H1 (cell line): ENCODE data around the gene SECISBP2L. TPM values are rescaled to one million over a fixed set of nuclear protein-coding genes. Genes with fewer than 3 reads are reported as not detected.
"Not testable (repeated sequence)": the region's sequence is repeated elsewhere in the genome, so short reads cannot be mapped to it uniquely, and the experiment has no call there.

Source experiments
- CTCF ChIA-PET: fragments of 300-600 bp; sonication (Branson Sonifier 250); formaldehyde crosslinking; loops from one replicate; lab custom pipeline; 2021; ENCODE audit not compliant: partially characterized antibody; lab: Charles Lee
- POLR2A ChIA-PET: fragments of 300-600 bp; sonication (Branson Sonifier 250); formaldehyde crosslinking; loops from one replicate; lab custom pipeline; 2021; ENCODE audit warnings: inconsistent platforms; ENCODE audit not compliant: partially characterized antibody; lab: Charles Lee
- DNase-seq, 2 experiments: peaks; one replicate each; pipeline versions ENCODE4 v3.0.0 to v3.0.0-alpha.2; 2010 to 2022; ENCODE audit warnings: low spot score in 2 of 2, low read depth in 1 of 2, mixed read lengths in 1 of 2
- FAIRE-seq: peaks from 2 replicates; lab custom pipeline; 2011; peaks lifted over from hg19 to GRCh38; lab: Jason Lieb, UNC
- H2AFZ ChIP-seq: 2 replicates; pipeline ENCODE4 v1.8.1; 2012; ENCODE audit warnings: low read length, inconsistent platforms
- H2AK5ac ChIP-seq: 2 replicates; pipeline ENCODE4 v1.6.1; 2013; ENCODE audit warnings: low read depth, low read length
- H2BK120ac ChIP-seq: replicated peaks from 2 replicates; pipeline ENCODE3; 2013; ENCODE audit warnings: low read depth, low read length, inconsistent platforms
- H2BK12ac ChIP-seq: 2 replicates; pipeline ENCODE4 v1.6.1; 2013; ENCODE audit warnings: low read depth, low read length
- H2BK15ac ChIP-seq: 2 replicates; pipeline ENCODE4 v1.6.1; 2013; ENCODE audit warnings: low read length
- H2BK20ac ChIP-seq: 2 replicates; pipeline ENCODE4 v1.6.1; 2013; ENCODE audit warnings: low read length
- H2BK5ac ChIP-seq: 2 replicates; pipeline ENCODE4 v1.6.1; 2013; ENCODE audit warnings: low read depth, low read length
- H3K14ac ChIP-seq: 2 replicates; pipeline ENCODE4 v1.6.1; 2013; ENCODE audit warnings: inconsistent platforms; ENCODE audit not compliant: insufficient read length
- H3K18ac ChIP-seq: 2 replicates; pipeline ENCODE4 v1.6.1; 2013; ENCODE audit warnings: low read length; ENCODE audit errors: extremely low read depth
- H3K23ac ChIP-seq: 2 replicates; pipeline ENCODE4 v1.6.1; 2013; ENCODE audit warnings: inconsistent platforms; ENCODE audit not compliant: insufficient read length
- H3K23me2 ChIP-seq: 2 replicates; pipeline ENCODE4 v1.6.1; 2013; ENCODE audit warnings: low read depth, low read length
- H3K27ac ChIP-seq: 2 replicates; pipeline ENCODE4 v1.6.1; 2011; ENCODE audit warnings: low read depth, low read length, inconsistent platforms
- H3K27me3 ChIP-seq, 4 experiments: replicated peaks in 1 of 4; 1 replicate in 1 of 4; 2 replicates in 3 of 4; pipeline versions ENCODE4 v1.6.1 to v1.8.1; 2011 to 2013; ENCODE audit warnings: low read length in 3 of 4, mild to moderate bottlenecking in 3 of 4, inconsistent platforms in 2 of 4, mixed read lengths in 2 of 4, moderate library complexity in 1 of 4; ENCODE audit not compliant: control insufficient read depth in 3 of 4, insufficient read depth in 3 of 4; ENCODE audit errors: extremely low read depth in 1 of 4
- H3K36me3 ChIP-seq, 4 experiments: 2 replicates each; pipeline versions ENCODE4 v1.6.1 to v1.8.1; 2011 to 2013; ENCODE audit warnings: mild to moderate bottlenecking in 4 of 4, low read length in 3 of 4, moderate library complexity in 2 of 4, control low read depth in 1 of 4, inconsistent platforms in 1 of 4; ENCODE audit not compliant: insufficient read depth in 4 of 4, control insufficient read depth in 2 of 4
- H3K4ac ChIP-seq: replicated peaks from 2 replicates; pipeline ENCODE3; 2013; ENCODE audit warnings: low read length, low read depth, mixed read lengths, inconsistent platforms; ENCODE audit not compliant: insufficient read length
- H3K4me1 ChIP-seq, 4 experiments: replicated peaks in 1 of 4; 1 replicate in 1 of 4; 2 replicates in 3 of 4; pipeline versions ENCODE4 v1.6.1 to v1.8.1; 2011 to 2013; ENCODE audit warnings: low read length in 3 of 4, inconsistent platforms in 2 of 4, mixed read lengths in 1 of 4; ENCODE audit not compliant: insufficient read depth in 4 of 4, control insufficient read depth in 3 of 4
- H3K4me2 ChIP-seq, 2 experiments: 2 replicates each; pipeline versions ENCODE4 v1.6.1 to v1.8.1; 2011 to 2013; ENCODE audit warnings: low read depth in 2 of 2, low read length in 2 of 2, control low read depth in 1 of 2, inconsistent platforms in 1 of 2, mild to moderate bottlenecking in 1 of 2; ENCODE audit not compliant: insufficient read depth in 1 of 2
- H3K4me3 ChIP-seq, 4 experiments: fragments of 200-600, 300-600 bp in 1 of 4; sonication (generic), shearing (Covaris generic), sonication (Bioruptor Twin) in 1 of 4; 2 replicates each; pipeline versions ENCODE4 v1.5.1 to v1.8.1; 2011 to 2016; ENCODE audit warnings: low read length in 4 of 4, low read depth in 3 of 4, control low read depth in 2 of 4, inconsistent platforms in 2 of 4, mild to moderate bottlenecking in 2 of 4, mixed read lengths in 1 of 4, moderate library complexity in 1 of 4; ENCODE audit not compliant: insufficient read depth in 2 of 4; ENCODE audit errors: extremely low read depth in 1 of 4
- H3K56ac ChIP-seq: replicated peaks from 2 replicates; pipeline ENCODE3; 2013; ENCODE audit warnings: low read depth, mild to moderate bottlenecking, mixed read lengths, low read length, inconsistent platforms; ENCODE audit not compliant: insufficient read length
- H3K79me1 ChIP-seq: 2 replicates; pipeline ENCODE4 v1.6.1; 2013; ENCODE audit warnings: low read depth, low read length, control low read depth
- H3K79me2 ChIP-seq, 2 experiments: 2 replicates each; pipeline versions ENCODE4 v1.6.1 to v1.8.1; 2012 to 2013; ENCODE audit warnings: low read length in 2 of 2, mild to moderate bottlenecking in 2 of 2, inconsistent platforms in 1 of 2; ENCODE audit not compliant: insufficient read depth in 2 of 2, control insufficient read depth in 1 of 2
- H3K9ac ChIP-seq, 4 experiments: replicated peaks in 1 of 4; 1 replicate in 1 of 4; 2 replicates in 3 of 4; pipeline versions ENCODE4 v1.6.1 to v1.8.1; 2011 to 2013; ENCODE audit warnings: low read depth in 3 of 4, low read length in 3 of 4, control low read depth in 2 of 4, mild to moderate bottlenecking in 2 of 4, moderate library complexity in 2 of 4, inconsistent platforms in 1 of 4; ENCODE audit errors: extremely low read depth in 1 of 4
- H3K9me3 ChIP-seq, 2 experiments: 2 replicates each; pipeline versions ENCODE4 v1.6.1 to v1.8.1; 2012 to 2013; ENCODE audit warnings: mild to moderate bottlenecking in 2 of 2, moderate library complexity in 2 of 2, control low read depth in 1 of 2, inconsistent platforms in 1 of 2, low read depth in 1 of 2, low read length in 1 of 2, mixed read lengths in 1 of 2; ENCODE audit not compliant: insufficient read depth in 2 of 2
- H4K20me1 ChIP-seq, 2 experiments: replicated peaks in 1 of 2; 2 replicates each; pipeline versions ENCODE3 to v1.8.1; 2011 to 2013; ENCODE audit warnings: inconsistent platforms in 2 of 2, low read length in 2 of 2, mild to moderate bottlenecking in 1 of 2; ENCODE audit not compliant: insufficient read depth in 2 of 2, control insufficient read depth in 1 of 2
- H4K5ac ChIP-seq: 2 replicates; pipeline ENCODE4 v1.6.1; 2013; ENCODE audit warnings: low read length, low read depth, mixed read lengths, inconsistent platforms; ENCODE audit not compliant: insufficient read length
- H4K8ac ChIP-seq: 2 replicates; pipeline ENCODE4 v1.8.0; 2013; ENCODE audit warnings: mild to moderate bottlenecking, moderate library complexity, low read length, inconsistent platforms; ENCODE audit not compliant: insufficient read depth; ENCODE audit errors: extremely low read depth
- H4K91ac ChIP-seq: replicated peaks from 2 replicates; pipeline ENCODE3; 2013; ENCODE audit warnings: low read length, mixed read lengths, inconsistent platforms; ENCODE audit not compliant: insufficient read length
- WGBS, 2 experiments: shearing (Covaris generic) in 1 of 2; methylation state at CpG; one replicate each; pipeline versions ENCODE4 v1.1.6 to v1.1.7; 2013 to 2015; ENCODE audit warnings: low lambda C conversion rate in 2 of 2, mixed read lengths in 2 of 2, inconsistent platforms in 1 of 2, low coverage in 1 of 2, missing lambda C conversion rate in 1 of 2; ENCODE audit not compliant: insufficient replicate concordance in 2 of 2, insufficient coverage in 1 of 2, insufficient read length in 1 of 2; ENCODE audit errors: extremely low coverage in 1 of 2, missing lambda C conversion rate in 1 of 2; 5-methylcytosine and 5-hydroxymethylcytosine counted together
- polyA plus RNA-seq, 7 experiments: library from polyadenylated mRNA; depleted of rRNA in 3 of 7; stranded (reverse) in 5 of 7; unstranded in 2 of 7; fragments of >200 nt in 5 of 7; fragments of 200-250 nt in 2 of 7; gene quantifications; 1 replicate in 5 of 7; 2 replicates in 1 of 7; 4 replicates in 1 of 7; pipeline versions ENCODE4 v1.2.1 to v1.2.3, GENCODE V29; 2011 to 2013; ENCODE audit warnings: missing spikeins in 2 of 7, mixed read lengths in 2 of 7
- total RNA-seq: library from RNA; stranded (reverse); fragmentation: NEBNext Ultra II Directional; extraction: Animal tissue kit (Norgen Biotek cat#: 25700); gene quantifications from 2 replicates; pipeline ENCODE4 v1.2.1, GENCODE V29; 2021

The SECISBP2L gene
- total and polyA plus RNA-seq, 2 of the 8 experiments (the other 6 are each of a cell fraction or from before 2014, with no cell fraction given), result 7.6 to 22.8 TPM

- H3K14ac ChIP-seq, H2AK5ac ChIP-seq, CTCF ChIA-PET: not testable (repeated sequence)
Observed at GRCh38 chr15:49074589-49075287, 28.5 kb upstream of the SECISBP2L start.

More at GRCh38 chr15:49074589-49075287, 28.5 kb upstream of the SECISBP2L start:
- H3K23me2 ChIP-seq, H3K9me3 ChIP-seq, H3K79me2 ChIP-seq, H3K4me2 ChIP-seq, H3K27ac ChIP-seq, H2BK12ac ChIP-seq, H2BK5ac ChIP-seq, H3K4me3 ChIP-seq, H4K91ac ChIP-seq, H3K9ac ChIP-seq, H2AFZ ChIP-seq, H3K56ac ChIP-seq, H2BK20ac ChIP-seq, H3K4me1 ChIP-seq, DNase-seq, H3K18ac ChIP-seq, H2BK120ac ChIP-seq, FAIRE-seq, H4K20me1 ChIP-seq, H4K8ac ChIP-seq, H3K79me1 ChIP-seq, POLR2A ChIA-PET, H2BK15ac ChIP-seq, H3K23ac ChIP-seq, H3K36me3 ChIP-seq, H4K5ac ChIP-seq, H3K4ac ChIP-seq, H3K27me3 ChIP-seq: not testable (repeated sequence)
- 89% methylated on average over 6 of the region's 6 CpGs; no CpG with 5 or more reads in 1 of the 2 experiments for WGBS, 2 experiments
